Tibial nerve (tissue), 4 donors: ENCODE measurements around the gene NT5C2. TPM values are rescaled to one million over a fixed set of nuclear protein-coding genes. Genes with fewer than 3 reads are reported as not detected.

Experiments
- DNase-seq, 2 donors: peaks; one replicate each; pipeline ENCODE4 v3.0.0-alpha.2; 2019; ENCODE audit warnings: low spot score in 2 of 2
- H3K27ac ChIP-seq, 4 donors: fragments of 200-600 bp; sonication (generic) in 3 of 4; one replicate each; pipeline ENCODE4 v1.5.1; 2017 to 2019; ENCODE audit warnings: mild to moderate bottlenecking in 1 of 4
- H3K27me3 ChIP-seq, 2 donors: fragments of 200-600 bp; sonication (generic) in 1 of 2; one replicate each; pipeline versions ENCODE4 v1.5.1 to v1.6.0; 2017 to 2019
- H3K36me3 ChIP-seq, 3 donors: fragments of 200-600 bp; sonication (generic); one replicate each; pipeline ENCODE4 v1.5.1; 2018 to 2019
- H3K4me1 ChIP-seq, 4 donors: fragments of 200-600 bp; sonication (generic) in 3 of 4; one replicate each; pipeline ENCODE4 v1.5.1; 2017 to 2019
- H3K4me3 ChIP-seq, 4 donors: fragments of 200-600 bp; sonication (generic) in 3 of 4; one replicate each; pipeline ENCODE4 v1.5.1; 2017 to 2019; ENCODE audit warnings: mild to moderate bottlenecking in 1 of 4, moderate library complexity in 1 of 4
- H3K9me3 ChIP-seq, 4 donors: fragments of 200-600 bp; sonication (generic) in 3 of 4; one replicate each; pipeline ENCODE4 v1.5.1; 2017 to 2019
- EP300 ChIP-seq, 2 donors: sonication (generic); formaldehyde crosslinking; IDR thresholded peaks; one replicate each; pipeline ENCODE4 v1.6.1; 2017; ENCODE audit warnings: antibody characterized with exemption in 2 of 2, mild to moderate bottlenecking in 1 of 2
- POLR2A ChIP-seq, 2 donors: fragments of 450-650 bp; IDR thresholded peaks; one replicate each; pipeline ENCODE4 v1.6.1; 2017; ENCODE audit warnings: antibody characterized with exemption in 2 of 2, mild to moderate bottlenecking in 2 of 2, moderate library complexity in 2 of 2
- WGBS, 2 donors: methylation state at CpG; one replicate each; pipeline ENCODE4 v1.1.5; 2018; 5-methylcytosine and 5-hydroxymethylcytosine counted together
- total RNA-seq, 4 donors: library from RNA; depleted of rRNA; stranded (reverse); fragments of >200 nt; gene quantifications; one replicate each; pipeline ENCODE4 v1.1.0, GENCODE V29; 2016
- TF ChIP-seq, protein P1 (sequence below), 5 experiments: fragments of 200-600 bp in 3 of 5; fragments of 450-650 bp in 2 of 5; sonication (generic) in 3 of 5; IDR thresholded peaks; one replicate each; pipeline ENCODE4 v1.5.1; 2016 to 2019; ENCODE audit warnings: antibody characterized with exemption in 5 of 5, mild to moderate bottlenecking in 3 of 5, moderate library complexity in 2 of 5

The NT5C2 gene
- 10 to 100 TPM; 52.2 to 82.8 (median 72.4) TPM for total RNA-seq

DNA sequence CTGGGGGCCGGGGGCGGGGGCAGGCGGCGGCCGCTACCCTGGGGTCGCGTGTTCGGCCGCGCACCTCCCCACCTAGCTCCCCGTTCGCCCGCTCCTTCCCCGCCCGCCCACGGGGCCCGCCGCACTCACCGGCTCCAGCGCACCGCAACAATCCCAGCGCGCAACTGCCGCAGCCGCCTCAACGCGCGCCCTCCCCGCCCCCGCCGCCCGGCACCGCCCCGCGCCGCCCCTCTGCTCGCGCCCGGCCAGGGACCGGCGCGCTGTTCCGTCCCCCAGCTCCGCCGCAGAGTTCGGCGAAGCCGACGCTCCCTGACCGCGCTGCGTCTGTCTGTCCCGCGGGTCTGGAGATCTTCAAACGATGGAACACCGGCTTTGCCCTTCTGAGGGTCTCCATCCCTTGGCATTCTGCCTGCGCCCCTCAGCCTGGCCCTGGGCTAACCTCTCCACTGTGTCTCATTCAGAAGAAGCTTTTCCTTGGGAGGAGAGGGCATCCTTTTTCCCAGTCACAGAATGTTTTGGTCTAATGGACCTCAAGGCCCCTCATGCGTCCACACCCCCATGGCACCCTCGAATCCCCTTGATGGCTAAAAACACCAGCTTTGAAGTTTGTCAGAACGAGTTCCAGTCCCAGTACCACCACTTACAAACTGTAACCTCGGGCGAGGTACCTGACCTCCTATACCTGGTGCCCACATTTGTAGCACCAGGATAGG lies at the start of gene NT5C2:
NT5C2 (minus strand) TSS at position 166 of the 713 bp plus-strand sequence. CDS start 18,314 bp downstream, outside the sequence.
- peaks cover 0 to 56% (median 21%) of the 10 kb centered on the region in 4 donors for H3K4me1 ChIP-seq
- 7 to 18% methylated on average over 12 to 41 of the region's 62 CpGs for WGBS, 2 donors

DNA sequence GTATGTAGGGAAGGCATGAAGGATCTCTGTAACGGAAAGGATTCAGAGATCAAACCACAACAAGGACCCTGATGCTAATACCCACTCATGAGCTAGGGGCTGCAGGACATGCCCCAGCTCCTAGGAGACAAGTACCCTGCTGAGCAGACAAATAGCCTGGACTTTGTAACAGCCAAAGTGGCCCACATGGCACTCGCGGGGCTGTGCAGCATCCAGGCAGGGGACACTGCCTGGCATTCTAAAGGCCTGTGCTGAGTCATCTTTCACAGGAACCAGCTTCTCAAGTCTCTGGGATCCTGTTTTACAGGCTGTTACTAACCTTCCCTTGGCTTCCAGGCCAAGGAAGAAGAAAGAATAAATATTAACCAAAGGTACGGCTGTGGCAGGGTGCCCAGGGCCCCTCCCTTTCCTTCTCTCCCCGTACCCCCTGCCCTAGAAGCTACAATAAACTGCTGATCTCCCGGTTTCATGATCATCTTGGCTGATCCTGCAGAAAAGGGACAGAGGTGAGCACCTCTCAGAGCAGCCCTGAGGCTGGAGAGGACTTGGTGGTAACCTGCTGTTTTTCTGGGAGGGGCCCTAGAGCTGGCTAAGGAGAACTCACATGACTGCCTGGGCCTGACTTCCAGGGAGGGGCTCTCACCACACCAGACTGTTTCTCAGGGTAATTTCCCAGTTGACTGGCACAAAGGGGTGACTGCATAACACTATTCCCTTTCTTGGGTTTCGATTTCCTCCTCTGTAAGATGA lies 48.4 kb upstream of the NT5C2 start:
- DNase-seq, result no peak
- no peaks in the 10 kb centered on the region for H3K9me3 ChIP-seq
- H3K27me3 ChIP-seq, result no peaks in the 10 kb centered on the region
- H3K27ac ChIP-seq, result peak overlapping the region in 2 of 4 donors; percentile 47 to 51
- 42 to 47% methylated on average over 7 of the region's 7 CpGs for WGBS, 2 donors
- no peak for TF ChIP-seq POLR2A (IDR thresholded peaks at IDR 0.05)
- no peak for TF ChIP-seq EP300 (IDR thresholded peaks at IDR 0.05)
- TF ChIP-seq, protein P1, sequence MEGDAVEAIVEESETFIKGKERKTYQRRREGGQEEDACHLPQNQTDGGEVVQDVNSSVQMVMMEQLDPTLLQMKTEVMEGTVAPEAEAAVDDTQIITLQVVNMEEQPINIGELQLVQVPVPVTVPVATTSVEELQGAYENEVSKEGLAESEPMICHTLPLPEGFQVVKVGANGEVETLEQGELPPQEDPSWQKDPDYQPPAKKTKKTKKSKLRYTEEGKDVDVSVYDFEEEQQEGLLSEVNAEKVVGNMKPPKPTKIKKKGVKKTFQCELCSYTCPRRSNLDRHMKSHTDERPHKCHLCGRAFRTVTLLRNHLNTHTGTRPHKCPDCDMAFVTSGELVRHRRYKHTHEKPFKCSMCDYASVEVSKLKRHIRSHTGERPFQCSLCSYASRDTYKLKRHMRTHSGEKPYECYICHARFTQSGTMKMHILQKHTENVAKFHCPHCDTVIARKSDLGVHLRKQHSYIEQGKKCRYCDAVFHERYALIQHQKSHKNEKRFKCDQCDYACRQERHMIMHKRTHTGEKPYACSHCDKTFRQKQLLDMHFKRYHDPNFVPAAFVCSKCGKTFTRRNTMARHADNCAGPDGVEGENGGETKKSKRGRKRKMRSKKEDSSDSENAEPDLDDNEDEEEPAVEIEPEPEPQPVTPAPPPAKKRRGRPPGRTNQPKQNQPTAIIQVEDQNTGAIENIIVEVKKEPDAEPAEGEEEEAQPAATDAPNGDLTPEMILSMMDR (IDR thresholded peaks at IDR 0.05), result no peak
- no peaks in the 10 kb centered on the region for H3K36me3 ChIP-seq
- no peak overlapping the region for H3K4me3 ChIP-seq
- H3K4me1 ChIP-seq, result peaks cover 0 to 24% (median 0%) of the 10 kb centered on the region in 4 donors

More for the DNA sequence above, at the start of gene NT5C2:
- no peaks in the 10 kb centered on the region for H3K9me3 ChIP-seq
- peak in 1 of 2 donors; percentile 56 for TF ChIP-seq POLR2A (IDR thresholded peaks at IDR 0.05)
- peak in 1 of 2 donors; percentile 11 for TF ChIP-seq EP300 (IDR thresholded peaks at IDR 0.05)
- TF ChIP-seq, protein P1 (IDR thresholded peaks at IDR 0.05), result no peak
- H3K27ac ChIP-seq, result peak within 1 kb of the TSS; percentile 91 to 99 (median 96)
- H3K4me3 ChIP-seq, result peak within 1 kb of the TSS; percentile 87 to 99 (median 94)
- H3K27me3 ChIP-seq, result no peaks in the 10 kb centered on the region
- no peaks in the 10 kb centered on the region for H3K36me3 ChIP-seq
- DNase-seq, result peak; percentile 59 to 66

DNA sequence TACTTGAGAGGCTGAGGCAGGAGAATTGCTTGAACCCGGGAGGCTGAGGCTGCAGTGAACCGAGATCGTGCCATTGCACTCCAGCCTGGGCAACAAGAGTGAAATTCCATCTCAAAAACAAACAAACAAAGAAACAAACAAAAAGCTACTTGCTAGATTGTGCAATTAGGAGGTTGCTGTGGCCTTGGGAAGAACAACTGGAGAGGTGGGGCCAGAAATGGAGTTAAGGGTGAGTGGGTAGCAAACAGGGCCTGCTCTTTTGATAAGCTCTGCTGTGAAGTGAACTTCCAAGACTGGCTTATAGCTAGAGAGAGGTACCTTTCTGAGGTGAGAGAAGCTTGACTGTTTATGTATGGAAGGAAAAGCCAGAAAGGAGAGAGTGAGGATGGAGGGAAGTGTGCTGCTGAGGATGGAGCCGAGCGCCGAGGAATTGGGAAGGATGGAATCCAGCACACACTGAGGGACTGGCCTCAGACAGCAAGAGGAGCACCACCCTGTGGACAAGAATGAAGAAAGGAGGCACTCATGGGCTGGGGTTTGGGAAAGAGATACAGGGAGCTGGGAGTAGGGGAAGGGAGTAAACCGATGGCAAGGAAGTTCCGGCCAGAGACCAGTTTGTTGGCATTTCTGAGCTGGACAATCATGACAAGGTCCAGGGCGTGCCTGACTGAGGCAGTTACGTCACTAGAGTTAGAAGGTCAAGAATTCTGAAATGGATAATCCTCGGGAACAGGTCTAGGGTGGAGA lies 45.6 kb upstream of the NT5C2 start:
- H3K4me3 ChIP-seq, result no peak overlapping the region
- no peaks in the 10 kb centered on the region for H3K27me3 ChIP-seq
- DNase-seq, result peak in 1 of 2 donors; percentile 29
- 59 to 63% methylated on average over 11 of the region's 11 CpGs for WGBS, 2 donors
- peak overlapping the region in 2 of 4 donors; percentile 37 to 51 for H3K27ac ChIP-seq
- TF ChIP-seq, protein P1 (IDR thresholded peaks at IDR 0.05), result peak in 2 of 5 experiments; percentile 10 to 26
- TF ChIP-seq EP300 (IDR thresholded peaks at IDR 0.05) (no peak), POLR2A (IDR thresholded peaks at IDR 0.05) (no peak)
- no peaks in the 10 kb centered on the region for H3K36me3 ChIP-seq
- H3K4me1 ChIP-seq, result peaks cover 0 to 19% (median 0%) of the 10 kb centered on the region in 4 donors
- no peaks in the 10 kb centered on the region for H3K9me3 ChIP-seq

DNA sequence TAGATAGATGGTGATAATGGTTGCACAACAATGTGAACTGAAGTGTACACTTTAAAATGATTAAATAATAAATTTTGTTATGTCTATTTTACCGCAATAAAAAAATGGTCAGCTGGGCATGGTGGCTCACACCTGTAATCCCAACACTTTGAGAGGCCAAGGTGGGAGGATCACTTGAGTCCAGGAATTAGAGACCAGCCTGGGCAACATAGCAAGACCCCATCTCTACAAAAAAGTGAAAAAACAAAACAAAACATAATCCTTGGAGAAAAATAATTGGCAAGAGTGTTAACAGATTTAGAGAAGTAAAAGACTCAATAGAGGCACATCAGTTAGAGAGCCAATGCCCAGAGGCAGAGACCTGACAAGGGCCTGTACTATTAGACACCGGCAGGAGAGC lies 42.7 kb upstream of the NT5C2 start:
- Histone ChIP-seq H3K4me3 (no peak overlapping the region), H3K27me3 (no peaks in the 10 kb centered on the region), H3K9me3 (no peaks in the 10 kb centered on the region), H3K4me1 (peaks cover 0 to 11% (median 0%) of the 10 kb centered on the region in 4 donors), H3K36me3 (no peaks in the 10 kb centered on the region), H3K27ac (no peak overlapping the region)
- no peak for TF ChIP-seq POLR2A (IDR thresholded peaks at IDR 0.05)
- TF ChIP-seq, protein P1 (IDR thresholded peaks at IDR 0.05), result no peak
- no peak for TF ChIP-seq EP300 (IDR thresholded peaks at IDR 0.05)
- DNase-seq, result no peak
- 85 to 86% methylated on average over 2 of the region's 2 CpGs for WGBS, 2 donors
